Osteocyte (in vitro differentiated cells): Measurements from ENCODE around the gene MATCAP1. TPM values are rescaled to one million over a fixed set of nuclear protein-coding genes. Genes with fewer than 3 reads are reported as not detected.
A peak's percentile ranks its signal among the peaks of the same experiment; 100 is the strongest.

Experiments
- DNase-seq: peaks from one replicate; pipeline ENCODE4 v3.0.0; 2021; ENCODE audit warnings: mixed read lengths; ENCODE audit not compliant: unreplicated experiment; ENCODE audit errors: extremely low spot score
- H3K27ac Mint-ChIP-seq: one replicate; pipeline ENCODE4 v1.8.0; 2021; ENCODE audit warnings: mild to moderate bottlenecking, mixed read lengths; ENCODE audit not compliant: unreplicated experiment
- H3K27me3 Mint-ChIP-seq: one replicate; pipeline ENCODE4 v1.8.0; 2021; ENCODE audit warnings: mixed read lengths; ENCODE audit not compliant: unreplicated experiment
- H3K36me3 Mint-ChIP-seq: one replicate; pipeline ENCODE4 v1.8.0; 2021; ENCODE audit warnings: mixed read lengths; ENCODE audit not compliant: unreplicated experiment
- H3K4me1 Mint-ChIP-seq: one replicate; pipeline ENCODE4 v1.8.0; 2021; ENCODE audit warnings: mixed read lengths; ENCODE audit not compliant: unreplicated experiment
- H3K4me3 Mint-ChIP-seq: one replicate; pipeline ENCODE4 v1.8.0; 2021; ENCODE audit warnings: mild to moderate bottlenecking, moderate library complexity, mixed read lengths; ENCODE audit not compliant: unreplicated experiment
- H3K9me3 Mint-ChIP-seq: one replicate; pipeline ENCODE4 v1.8.0; 2021; ENCODE audit warnings: mixed read lengths; ENCODE audit not compliant: unreplicated experiment
- CTCF ChIP-seq: fragments of 200-600 bp; sonication (generic); IDR thresholded peaks from 2 replicates; pipeline ENCODE4 v1.5.0; 2021; ENCODE audit warnings: antibody characterized with exemption, mild to moderate bottlenecking, moderate library complexity
- total RNA-seq: library from RNA; stranded (reverse); gene quantifications from 2 replicates; pipeline ENCODE4 v1.2.1, GENCODE V29; 2021

MATCAP1 gene
- total RNA-seq, 1 donor from 2014 or later: 35.7 TPM

- Mint-ChIP-seq H3K27me3 (no peaks in the 10 kb centered on the region), H3K27ac (no peak overlapping the region)
These were observed 7.1 kb downstream of the MATCAP1 start for GRCh38 chr16:67176662-67177061.

GRCh38 chr16:67174706-67175231, 9.0 kb downstream of the MATCAP1 start:
- Mint-ChIP-seq H3K4me1 (peaks cover 36% of the 10 kb centered on the region), H3K36me3 (no peaks in the 10 kb centered on the region), H3K9me3 (no peaks in the 10 kb centered on the region), H3K4me3 (peak overlapping the region; percentile 86), H3K27ac (no peak overlapping the region), H3K27me3 (no peaks in the 10 kb centered on the region)
- no peak for TF ChIP-seq CTCF
- no peak for DNase-seq

More at GRCh38 chr16:67176662-67177061, 7.1 kb downstream of the MATCAP1 start:
- TF ChIP-seq CTCF: no peak
- Mint-ChIP-seq H3K9me3 (no peaks in the 10 kb centered on the region), H3K4me3 (no peak overlapping the region), H3K36me3 (no peaks in the 10 kb centered on the region), H3K4me1 (peaks cover 22% of the 10 kb centered on the region)
- DNase-seq: no peak

- DNase-seq: peak; percentile 94
- peak; percentile 44 for TF ChIP-seq CTCF
- Mint-ChIP-seq H3K9me3 (no peaks in the 10 kb centered on the region), H3K4me3 (peak overlapping the region; percentile 86), H3K4me1 (peaks cover 39% of the 10 kb centered on the region), H3K36me3 (no peaks in the 10 kb centered on the region), H3K27me3 (no peaks in the 10 kb centered on the region), H3K27ac (peak overlapping the region; percentile 94)
These were observed 9.7 kb downstream of the MATCAP1 start for GRCh38 chr16:67173808-67174705.

- Mint-ChIP-seq H3K27ac (peak overlapping the region; percentile 94), H3K27me3 (no peaks in the 10 kb centered on the region), H3K4me1 (peaks cover 40% of the 10 kb centered on the region), H3K9me3 (no peaks in the 10 kb centered on the region), H3K36me3 (no peaks in the 10 kb centered on the region), H3K4me3 (peak overlapping the region; percentile 86)
- no peak for DNase-seq
- no peak for TF ChIP-seq CTCF
These were observed 10.4 kb downstream of the MATCAP1 start for GRCh38 chr16:67173323-67173722.

- Mint-ChIP-seq H3K4me3 (peak overlapping the region; percentile 77), H3K27me3 (peaks cover 10% of the 10 kb centered on the region), H3K27ac (peak overlapping the region; percentile 91), H3K4me1 (peaks cover 37% of the 10 kb centered on the region), H3K9me3 (no peaks in the 10 kb centered on the region), H3K36me3 (no peaks in the 10 kb centered on the region)
- no peak for DNase-seq
- no peak for TF ChIP-seq CTCF
These were observed 12.7 kb downstream of the MATCAP1 start for GRCh38 chr16:67170949-67171649.
